ENCODE measurements around the gene SLC25A47.
"Not testable (repeated sequence)": the region's sequence is repeated elsewhere in the genome, so short reads cannot be mapped to it uniquely, and the experiment has no call there.

Gene SLC25A47, protein sequence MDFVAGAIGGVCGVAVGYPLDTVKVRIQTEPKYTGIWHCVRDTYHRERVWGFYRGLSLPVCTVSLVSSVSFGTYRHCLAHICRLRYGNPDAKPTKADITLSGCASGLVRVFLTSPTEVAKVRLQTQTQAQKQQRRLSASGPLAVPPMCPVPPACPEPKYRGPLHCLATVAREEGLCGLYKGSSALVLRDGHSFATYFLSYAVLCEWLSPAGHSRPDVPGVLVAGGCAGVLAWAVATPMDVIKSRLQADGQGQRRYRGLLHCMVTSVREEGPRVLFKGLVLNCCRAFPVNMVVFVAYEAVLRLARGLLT

DNA sequence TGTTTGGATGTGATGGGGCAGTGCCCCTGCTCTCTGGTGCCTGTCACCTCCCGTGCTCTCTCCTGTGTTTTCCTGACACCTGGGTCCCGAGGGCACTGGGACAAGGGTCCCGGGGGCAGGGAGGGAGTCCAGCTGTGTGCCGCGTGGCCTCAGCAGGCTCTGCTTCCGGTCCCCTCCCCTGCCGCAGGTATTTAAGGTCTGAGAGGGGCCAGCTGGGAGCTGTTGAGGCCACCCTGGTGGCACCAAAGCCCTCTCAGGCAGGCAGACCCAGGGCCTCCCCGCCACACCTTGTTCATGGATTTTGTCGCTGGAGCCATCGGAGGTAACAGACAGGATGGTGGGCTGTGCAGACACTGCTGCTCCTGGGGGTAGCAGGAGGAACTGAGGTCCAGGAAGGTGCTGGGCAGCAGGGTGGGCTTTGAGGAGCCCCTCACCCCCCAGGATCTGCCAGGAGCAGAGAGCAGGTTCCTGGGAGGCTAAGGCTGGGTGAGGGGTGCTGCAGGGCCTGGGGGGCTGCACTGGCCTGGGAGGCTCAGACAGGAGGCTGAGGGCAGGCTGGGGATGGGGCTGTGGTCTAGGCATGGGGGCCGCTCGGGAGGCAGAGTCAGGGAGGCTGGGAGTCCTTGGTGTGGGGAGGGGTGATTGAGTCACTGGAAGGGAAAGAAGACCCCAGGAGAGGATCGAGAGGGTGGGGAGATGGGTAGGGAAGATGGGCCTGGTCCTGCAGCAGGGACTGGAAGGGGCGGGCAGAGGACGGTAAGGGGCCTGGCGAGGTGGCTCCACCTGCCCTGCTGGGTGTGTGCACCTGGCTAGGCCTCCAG lies at the start of gene SLC25A47:
Gene SLC25A47 (plus strand): TSS at position 219 of the 821 bp plus-strand sequence. CDS start 76 bp downstream, at position 295.
- no peak for DNase-seq

DNA sequence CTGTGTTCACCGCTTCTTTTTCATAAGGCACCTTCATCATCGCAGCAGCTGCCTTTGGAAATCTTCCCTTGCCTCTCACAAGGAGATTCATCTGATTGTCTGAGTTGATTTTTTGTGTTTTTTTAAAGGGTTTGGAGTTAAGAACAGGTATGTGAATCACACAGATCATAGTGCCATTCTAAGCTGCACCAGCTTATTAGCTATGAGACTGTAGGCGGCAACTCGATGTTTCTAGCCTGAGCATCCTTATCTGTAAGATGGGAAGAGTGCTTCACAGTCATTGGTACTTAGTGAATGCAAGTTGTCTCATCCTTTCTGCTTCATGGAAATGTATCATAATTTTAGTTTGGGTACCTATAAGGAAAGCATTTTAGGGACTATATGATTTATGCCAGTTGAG lies 48.9 kb upstream of the SLC25A47 start:
- DNase-seq: no peak

DNA sequence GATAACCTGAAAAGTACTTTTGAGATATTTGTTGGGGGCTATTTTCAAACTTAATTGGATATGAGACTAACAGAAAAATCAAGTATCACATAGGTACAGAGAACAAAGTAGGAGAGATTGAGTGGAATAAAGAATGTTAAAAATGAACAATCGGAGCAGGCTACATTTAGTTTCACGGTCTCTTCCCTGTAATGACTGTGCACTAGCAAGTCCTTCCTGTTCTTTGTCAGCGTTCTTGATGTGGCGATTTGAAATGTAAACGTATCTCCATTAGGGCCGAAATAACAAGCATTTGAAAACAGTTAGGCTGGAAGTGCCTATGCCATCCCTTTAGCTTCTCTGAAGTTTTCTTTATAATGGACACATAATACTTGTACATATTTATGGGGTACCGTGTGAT lies 47.9 kb upstream of the SLC25A47 start:
- DNase-seq: no peak

DNA sequence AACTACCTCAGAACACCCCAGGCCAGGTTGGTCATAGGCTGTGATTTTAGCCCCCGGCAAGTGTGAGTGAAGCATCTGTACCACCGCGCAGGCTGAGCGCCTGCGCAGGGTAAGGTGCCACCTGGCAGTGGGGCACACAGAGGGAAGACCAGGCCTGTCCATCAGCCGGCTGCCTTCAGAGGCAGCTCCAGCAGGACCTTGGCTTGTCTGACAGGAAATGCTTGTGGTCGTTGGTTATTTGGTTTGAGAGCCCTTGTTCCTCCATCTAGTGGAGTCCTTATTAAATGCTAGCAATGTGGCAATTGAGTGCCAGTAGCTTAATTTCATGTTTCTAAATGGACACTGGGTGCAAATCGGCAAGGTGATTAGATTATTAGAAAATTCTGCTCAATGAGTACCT lies 44.4 kb upstream of the SLC25A47 start:
- DNase-seq: no peak

DNA sequence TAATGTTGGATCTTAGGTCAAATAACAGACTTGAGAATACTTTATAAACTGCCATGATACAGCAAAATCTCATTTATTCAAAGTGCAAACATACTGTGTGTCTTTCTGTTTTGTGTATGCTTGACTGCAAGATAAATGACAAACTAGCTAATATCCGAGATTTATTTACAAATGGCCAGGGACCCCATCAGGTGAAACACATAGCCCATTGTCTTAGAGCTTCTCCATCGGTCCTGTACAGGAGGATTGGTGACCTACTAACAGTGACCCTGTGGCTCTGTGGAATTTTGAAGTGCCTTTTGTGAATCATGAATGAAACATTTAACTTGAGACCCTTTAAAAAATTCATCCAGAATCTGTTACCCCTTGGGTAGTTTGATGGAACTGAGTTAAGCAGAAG lies 44.0 kb upstream of the SLC25A47 start:
- DNase-seq: no peak

DNA sequence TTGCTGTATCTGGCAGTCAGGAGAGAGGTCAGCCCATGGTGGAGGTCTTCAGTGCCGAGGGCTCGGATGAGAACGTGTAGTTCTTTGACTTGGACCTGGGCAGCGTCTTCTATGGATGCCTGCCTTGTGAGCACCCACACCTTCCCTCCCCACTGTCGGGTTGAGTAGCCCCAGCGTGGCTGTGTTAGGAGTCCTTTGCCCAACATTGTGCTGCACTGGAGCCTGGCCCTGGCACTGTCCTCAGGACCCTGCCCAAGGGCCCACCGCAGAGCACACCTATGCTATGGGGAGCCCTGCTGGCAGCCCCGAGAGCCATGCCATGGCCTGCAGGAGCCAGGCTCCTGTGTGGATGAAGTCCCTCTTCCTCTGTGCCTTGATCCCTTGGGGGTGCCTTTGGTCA lies 43.6 kb upstream of the SLC25A47 start:
- DNase-seq: no peak

DNA sequence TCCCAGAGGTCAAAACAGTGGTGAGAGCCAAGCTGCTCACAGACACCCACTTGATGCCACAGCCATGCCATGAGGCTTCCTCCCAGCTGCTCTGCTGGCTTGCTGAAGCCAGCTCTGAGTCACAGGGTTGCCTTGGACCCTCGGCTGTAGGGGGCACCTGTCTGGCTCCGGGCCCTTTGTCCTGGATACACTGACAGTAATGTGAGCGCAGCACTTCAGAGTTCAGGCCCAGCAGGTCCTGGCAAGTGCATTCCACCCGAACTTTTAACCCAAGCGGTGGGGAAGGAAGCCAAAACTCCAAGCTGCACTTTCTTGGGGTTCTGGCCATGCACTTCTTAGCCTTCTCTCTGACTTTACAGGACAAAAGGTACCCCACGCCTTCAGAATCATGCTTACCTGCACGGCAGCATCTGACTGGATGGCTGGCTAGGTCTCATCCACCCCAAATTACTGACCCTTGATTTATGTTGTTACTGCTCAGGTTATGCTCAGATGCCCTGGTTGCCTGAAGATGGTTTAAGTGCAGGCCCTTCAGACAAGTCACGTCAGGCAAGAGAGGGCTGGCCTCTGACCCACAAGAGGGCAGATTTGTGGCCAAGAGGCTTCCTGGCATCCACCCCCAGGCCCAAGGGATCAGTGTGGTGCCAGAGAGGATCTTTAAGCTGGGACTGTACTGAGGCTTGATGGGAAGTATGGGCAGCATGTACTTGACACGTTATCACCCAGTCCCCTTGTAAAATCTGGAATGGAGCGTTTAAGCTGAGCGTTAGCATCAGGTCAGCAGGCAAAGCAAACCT lies 41.7 kb upstream of the SLC25A47 start:
- no peak for DNase-seq

DNA sequence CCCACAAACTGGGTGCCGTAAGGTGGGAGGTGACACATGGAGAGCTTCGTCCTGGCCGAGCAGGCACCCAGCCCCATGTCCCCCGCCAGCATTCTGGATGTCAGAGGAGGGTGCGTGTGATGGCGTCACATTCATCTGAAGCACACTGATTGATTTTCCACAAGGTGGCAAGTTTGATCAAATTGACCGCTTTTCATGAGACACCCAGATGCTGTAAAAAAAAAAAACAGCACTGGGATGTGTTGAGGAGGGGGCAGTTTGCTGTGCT lies 41.1 kb upstream of the SLC25A47 start:
- DNase-seq: no peak

DNA sequence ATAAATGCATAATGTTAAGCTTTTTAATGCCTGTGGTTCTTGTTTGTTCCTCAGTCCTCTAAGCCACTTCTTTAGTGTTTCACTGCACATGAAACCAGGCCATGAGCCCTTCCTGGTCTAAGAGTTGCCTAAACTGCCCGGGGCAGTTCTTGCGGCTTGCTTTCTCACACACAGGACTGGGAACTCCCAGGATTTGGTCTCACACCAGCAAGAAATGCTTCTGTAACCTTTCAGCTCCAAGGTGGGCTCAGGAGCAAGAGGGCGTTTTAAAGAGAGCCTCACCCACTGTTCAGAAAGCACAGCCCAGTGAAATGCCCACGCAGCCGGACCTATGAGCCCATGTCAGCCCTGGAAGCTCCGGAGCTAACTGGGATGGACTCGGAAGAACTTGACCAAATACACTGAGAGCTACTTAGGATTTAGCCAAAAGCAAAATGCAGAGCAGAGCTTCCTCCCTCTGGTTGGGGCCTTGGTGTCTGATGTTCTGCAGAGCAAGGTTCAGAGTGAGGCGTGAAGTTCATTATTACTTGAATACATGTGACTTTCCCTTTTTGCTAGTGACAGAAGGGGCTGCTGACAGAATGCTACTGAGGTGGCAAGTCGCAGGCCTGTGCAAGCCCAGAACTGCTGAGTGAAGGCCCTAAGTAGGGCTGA lies 40.2 kb upstream of the SLC25A47 start:
- no peak for DNase-seq

DNA sequence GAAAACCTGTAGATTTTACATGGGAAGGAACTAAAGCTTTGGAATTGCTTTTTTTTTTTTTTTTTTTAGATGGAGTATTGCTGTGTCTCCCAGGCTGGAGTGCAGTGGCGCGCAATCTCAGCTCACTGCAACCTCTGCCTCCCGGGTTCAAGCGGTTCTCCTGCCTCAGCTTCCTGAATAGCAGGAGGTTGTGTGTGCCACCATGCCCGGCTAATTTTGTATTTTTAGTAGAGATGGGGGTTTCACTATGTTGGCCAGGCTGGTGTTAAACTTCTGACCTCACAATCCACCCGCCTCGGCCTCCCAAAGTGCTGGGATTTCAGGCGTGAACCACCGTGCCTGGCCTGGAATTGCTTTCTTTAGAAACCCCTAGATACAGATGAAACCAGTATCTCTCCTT lies 39.7 kb upstream of the SLC25A47 start:
- DNase-seq: not testable (repeated sequence)

DNA sequence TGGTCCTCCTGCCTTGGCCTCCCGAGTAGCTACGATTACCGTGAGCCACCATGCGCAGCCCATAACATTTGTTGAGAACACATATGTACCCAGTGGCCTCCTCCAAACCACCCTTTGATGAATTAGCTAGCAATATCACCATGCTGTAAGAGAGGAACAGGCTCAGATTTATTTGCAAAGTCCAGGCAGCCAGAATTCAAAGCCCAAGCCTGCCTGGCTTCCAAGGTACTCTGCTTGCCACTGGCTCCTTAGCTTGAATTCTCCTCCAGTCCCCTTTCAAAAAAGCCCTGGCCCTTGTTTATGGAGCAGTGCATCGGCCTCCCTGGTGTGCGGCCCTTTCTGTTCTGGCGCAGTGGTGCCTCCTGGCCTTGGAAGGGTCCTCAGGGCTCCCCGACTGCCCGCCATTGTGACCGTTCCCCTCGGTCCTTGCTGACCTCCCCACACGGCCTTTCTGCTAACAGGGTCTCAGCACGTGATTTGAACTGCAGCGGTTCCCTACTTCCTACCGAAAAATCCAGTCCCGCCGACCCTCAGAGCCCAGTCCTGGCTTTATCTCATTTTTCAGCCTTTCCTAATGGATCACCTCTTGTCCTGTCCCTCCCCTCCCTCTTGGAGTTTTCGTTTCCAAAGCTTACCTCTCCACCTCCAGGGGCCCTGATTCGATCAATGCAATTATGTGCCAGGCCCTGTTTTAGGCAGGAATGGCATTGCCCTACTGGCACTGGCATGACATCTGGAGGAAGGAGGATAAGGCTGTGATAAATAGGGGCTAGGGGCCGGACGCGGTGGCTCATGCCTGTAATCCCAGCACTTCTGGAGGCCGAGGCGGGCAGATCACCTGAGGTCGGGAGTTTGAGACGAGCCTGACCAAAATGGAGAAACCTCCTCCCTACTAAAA lies 38.9 kb upstream of the SLC25A47 start:
- DNase-seq: no peak

DNA sequence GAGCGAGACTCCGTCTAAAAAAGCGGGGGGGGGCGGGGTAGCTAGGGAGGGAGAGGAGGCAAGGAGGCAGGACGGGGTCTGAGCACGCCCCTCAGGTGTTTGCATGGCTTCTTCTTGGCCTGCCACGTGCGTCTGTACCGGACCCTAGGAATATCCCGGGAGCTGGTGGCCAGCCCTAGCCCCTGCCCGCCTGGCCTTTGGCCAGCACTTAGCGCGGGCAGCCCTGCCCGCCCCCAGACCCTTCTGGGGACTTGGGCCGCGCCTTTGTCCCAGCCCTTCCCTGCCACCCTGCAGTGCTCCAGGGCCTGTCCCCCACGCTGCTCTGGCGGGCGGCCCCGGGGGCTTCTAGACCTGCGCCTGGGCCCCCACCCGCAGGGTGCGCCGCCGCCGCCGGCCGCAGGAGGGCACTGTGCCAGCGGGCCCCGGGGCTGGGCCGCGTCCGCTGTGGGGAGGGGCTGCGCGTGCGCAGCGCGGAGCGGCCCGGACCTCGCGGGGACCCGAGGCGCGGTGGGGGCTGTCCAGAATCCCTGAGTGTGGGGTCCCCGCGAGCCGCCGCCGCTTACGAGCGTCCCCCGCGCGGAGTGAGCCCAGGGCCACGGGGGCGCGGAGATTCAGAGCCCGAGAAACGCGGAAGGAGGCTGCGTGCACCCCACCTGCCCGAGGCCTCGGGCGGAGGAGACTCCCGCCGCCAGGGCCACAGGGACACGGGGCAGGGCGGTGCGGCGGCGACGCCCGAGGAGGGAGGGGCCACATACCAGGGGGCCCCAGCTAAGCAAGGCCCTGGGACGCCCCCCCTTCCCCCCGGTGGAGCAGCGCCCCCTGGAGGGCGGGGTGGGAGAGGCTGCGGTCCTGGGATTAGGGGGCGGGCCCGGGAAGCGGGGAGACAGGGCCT lies 37.9 kb upstream of the SLC25A47 start:
- peak; percentile 87 for DNase-seq

DNA sequence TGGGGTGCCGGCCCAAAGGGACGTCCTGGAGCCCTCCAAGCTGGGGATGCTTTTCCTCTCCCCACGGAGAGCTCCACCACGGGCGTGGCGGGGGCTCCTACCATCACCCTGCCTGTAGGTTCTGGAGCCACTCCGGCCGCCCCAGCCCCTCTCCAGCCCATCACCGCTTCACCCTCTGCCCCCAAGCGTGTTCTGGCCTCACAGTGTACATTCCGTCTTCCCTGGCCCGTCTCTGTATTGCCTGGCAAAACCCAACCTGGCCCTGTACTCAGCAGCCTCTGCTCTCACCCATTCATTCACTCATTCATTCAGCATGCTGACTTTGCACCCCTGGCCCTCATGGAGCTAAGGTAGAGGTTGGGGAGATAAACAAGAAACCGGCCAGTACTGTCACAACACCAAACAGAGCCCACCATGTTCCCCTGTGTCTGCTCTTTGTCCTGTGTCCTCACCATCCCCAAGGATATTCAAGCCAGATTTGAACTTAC lies 37.2 kb upstream of the SLC25A47 start:
- no peak for DNase-seq

DNA sequence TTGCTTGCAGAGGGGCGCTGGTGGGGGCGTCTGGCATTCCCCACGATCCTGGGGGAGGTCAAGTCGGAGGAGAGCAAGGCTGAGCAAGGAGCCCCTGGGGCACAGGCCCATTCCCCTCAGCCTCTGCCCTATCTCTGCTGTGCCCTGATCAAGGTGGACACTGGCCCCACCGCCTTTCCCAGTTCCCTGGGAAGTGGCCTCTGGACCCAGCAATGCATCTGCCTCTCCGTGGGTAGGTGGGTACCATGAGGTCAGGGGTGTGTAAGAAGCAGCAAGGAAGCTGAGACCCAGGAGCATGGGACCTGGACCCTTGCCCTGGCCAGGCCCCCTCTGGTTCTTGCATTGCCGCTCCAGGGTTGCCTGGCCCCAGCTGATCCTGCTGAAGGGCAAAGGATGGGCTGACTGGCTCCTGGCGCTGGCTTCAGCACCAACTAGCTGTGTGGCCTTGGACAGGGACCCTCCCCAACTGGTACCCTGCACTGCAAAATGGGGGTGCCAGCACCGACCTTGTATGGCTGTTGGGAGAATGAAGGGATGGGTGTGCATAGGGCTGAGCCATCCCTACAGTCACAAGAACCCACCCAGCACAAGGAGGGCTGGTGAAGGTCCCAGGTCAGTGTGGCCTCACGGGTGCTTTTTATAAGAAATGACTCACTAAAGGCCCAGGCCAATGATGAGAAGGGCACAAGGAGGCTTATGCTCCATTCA lies 36.5 kb upstream of the SLC25A47 start:
- no peak for DNase-seq

DNA sequence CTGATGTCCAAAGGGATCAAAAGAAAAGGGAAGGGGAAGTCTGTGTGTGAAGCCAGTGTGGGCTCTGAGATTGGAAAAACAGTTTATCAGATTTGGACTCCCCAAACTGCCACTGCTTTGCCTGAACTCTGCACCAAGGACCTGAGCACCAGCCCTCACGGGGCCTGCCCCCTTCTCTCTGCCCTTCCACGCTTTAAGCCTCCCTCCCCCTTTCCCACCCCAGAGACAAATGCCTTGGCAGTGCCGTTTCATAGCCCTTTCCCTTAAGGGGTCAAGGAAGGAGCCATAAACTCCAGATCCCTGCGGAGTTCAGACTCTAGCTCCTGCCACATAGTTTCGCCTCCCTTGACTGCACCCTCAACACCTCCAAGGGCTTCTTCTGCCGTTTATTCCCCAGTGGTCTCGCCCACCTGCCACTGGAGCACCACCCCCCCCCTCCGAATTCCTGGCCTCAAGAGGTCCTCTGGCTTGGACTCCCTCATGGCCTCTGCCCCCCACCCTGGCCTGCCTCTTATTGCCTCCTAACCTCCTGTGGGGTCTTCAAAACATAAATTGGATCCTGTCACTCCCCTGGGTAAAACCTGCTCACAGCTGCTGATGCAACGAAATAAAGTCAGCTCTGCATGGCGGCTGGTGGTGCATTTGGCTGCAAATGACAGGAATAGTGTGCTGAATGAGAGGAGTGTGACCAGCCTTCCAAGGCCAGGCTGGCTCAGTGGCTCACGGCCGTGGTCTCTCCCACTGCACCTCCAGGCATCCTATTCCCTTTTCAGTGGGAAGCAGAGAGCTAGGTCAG lies 35.7 kb upstream of the SLC25A47 start:
- no peak for DNase-seq

DNA sequence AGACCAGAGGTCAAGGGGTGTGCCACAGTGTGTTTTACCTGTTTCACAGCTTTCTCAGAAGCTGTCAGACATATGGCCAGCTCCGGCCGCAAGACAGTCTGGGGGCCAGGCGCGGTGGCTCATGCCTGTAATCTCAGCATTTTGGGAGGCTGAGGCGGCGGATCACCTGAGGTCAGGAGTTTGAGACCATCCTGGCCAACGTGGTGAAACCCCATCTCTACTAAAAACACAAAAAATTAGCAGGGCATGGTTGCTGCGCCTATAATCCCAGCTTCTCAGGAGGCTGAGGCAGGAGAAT lies 35.2 kb upstream of the SLC25A47 start:
- not testable (repeated sequence) for DNase-seq

DNA sequence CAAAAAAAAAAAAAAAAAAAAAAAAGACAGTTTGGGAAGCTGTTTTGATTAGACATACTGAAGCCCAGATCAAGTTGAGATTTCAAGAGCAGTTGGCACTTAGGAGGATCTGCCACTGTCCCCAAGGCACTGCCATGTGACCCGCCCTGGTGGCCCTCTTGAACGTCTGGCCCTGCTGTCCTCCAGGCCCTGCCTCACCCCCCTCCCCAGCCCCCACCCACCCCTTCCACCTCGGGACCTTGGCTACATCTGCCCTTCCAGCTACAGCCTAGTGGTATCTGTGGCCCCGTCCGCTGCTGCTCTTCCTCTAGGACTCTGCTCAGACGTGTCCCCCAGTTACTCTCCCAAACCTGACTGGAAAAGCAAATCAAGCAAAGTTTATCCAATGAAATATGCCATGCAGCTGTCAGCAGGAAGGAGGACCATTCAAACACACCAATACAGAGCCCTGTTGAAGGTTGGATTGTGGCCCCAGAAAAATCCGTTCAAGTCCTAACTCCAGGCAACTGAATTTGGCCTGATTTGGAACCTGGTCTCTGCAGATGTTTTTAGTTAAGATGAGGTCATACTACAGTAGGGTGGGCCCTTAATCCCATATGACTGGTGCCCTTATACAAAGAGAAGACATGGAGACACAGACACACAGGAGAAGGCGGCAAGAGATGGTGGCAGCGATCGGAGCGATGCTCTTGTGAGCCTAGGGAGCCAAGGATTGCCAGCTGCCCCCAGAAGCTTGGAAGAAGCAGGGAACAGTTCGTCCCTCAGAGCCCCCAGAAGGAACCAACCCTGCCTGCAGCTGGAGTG lies 34.6 kb upstream of the SLC25A47 start:
- DNase-seq: no peak

DNA sequence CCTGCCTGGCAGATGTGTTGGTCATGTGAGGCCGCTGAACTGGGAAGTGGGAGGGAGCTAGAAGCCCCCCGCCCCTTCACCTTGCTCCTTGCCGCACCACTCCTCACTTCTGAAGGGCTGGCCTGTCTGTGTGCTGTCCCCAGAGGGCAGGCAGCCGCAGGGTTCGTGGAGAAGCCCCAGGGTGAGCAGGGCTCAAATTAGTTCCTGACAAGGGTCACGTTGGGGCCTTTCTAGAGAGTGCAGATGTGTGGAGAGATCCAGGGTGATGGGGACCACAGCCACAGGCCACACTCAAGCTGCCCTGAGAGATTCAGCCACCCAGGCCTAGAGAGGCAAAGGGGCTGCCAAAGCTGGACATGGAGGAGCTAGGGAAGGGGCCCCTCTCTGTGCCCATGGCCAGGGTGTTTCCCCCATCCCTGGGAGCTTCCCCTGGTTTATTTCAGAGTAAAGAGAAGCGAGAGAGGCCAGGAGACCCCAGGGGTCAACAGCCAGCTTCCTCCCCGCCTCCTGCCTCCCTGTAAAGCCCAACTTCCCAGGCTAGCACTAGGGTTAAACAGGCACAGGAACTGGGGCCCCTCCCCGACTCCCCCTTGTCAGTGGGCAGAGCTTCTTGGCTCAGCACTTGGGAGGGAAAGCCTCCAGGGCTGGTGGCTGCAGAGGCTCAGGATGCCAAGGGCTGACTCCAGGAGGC lies 33.1 kb upstream of the SLC25A47 start:
- peak; percentile 24 for DNase-seq

All from activated CD4-positive, CD25-positive, alpha-beta regulatory T cell treated with anti-CD3 and anti-CD28 coated beads, Interleukin-2, amount 50 U/mL, for 72 hours (primary cell).